Vein endothelial cell (primary cell): ENCODE results near the gene GLRX3. TPM values are rescaled to one million over a fixed set of nuclear protein-coding genes. Genes with fewer than 3 reads are reported as not detected.

Source experiments
- total RNA-seq: library from RNA; depleted of rRNA; stranded (reverse); fragments of >200 nt; gene quantifications from 2 replicates; pipeline ENCODE4 v1.2.3, GENCODE V29; 2012

The GLRX3 gene
- 96.4 and 120 TPM in 2 replicates for total RNA-seq

GRCh38 chr10:130136226-130137089, at the start of gene GLRX3:
Gene GLRX3 (plus strand): TSS chr10:130136391. CDS start chr10:130136421, 30 bp downstream.

GRCh38 chr10:130110246-130111112, 25.7 kb upstream of the GLRX3 start, which contains the start of gene C10orf143:
Gene C10orf143 (minus strand): TSS chr10:130110830. CDS start chr10:130110772, 58 bp downstream.

Other genes starting within 250 kb of the GLRX3 start
- 20.6 and 22.2 TPM in 2 replicates for gene EBF3, start 172.1 kb upstream of the GLRX3 start, total RNA-seq
- 0.67 and 1.6 TPM in 2 replicates for gene C10orf143, start 25.6 kb upstream of the GLRX3 start, total RNA-seq